Stimulated activated naive CD4-positive, alpha-beta T cell treated with Interleukin-2 at 50 U/mL for 16 hours (primary cell): ENCODE data around the gene TTC38.

ENCODE experiments used
- DNase-seq: peaks from one replicate; lab custom pipeline; 2025; lab: John Stamatoyannopoulos, UW

TTC38 gene

GRCh38 chr22:46278656-46279645, 11.1 kb downstream of the TTC38 start:
- DNase-seq: no peak

GRCh38 chr22:46280063-46280817, 12.4 kb downstream of the TTC38 start:
- DNase-seq: no peak

- DNase-seq: no peak
Measured at GRCh38 chr22:46280999-46281623, 13.3 kb downstream of the TTC38 start.

GRCh38 chr22:46281866-46282678, 14.3 kb downstream of the TTC38 start:
- DNase-seq: no peak

- DNase-seq: no peak
Measured at GRCh38 chr22:46286006-46286405, 18.2 kb downstream of the TTC38 start.

GRCh38 chr22:46286941-46287872, 19.4 kb downstream of the TTC38 start:
- DNase-seq: no peak

- DNase-seq: no peak
Measured at GRCh38 chr22:46287873-46288751, 20.3 kb downstream of the TTC38 start.

- DNase-seq: no peak
Measured at GRCh38 chr22:46288846-46289243, 21.0 kb downstream of the TTC38 start.

- DNase-seq: no peak
Measured at GRCh38 chr22:46289244-46289891, 21.6 kb downstream of the TTC38 start.

- no peak for DNase-seq
Measured at GRCh38 chr22:46290121-46290842, 22.5 kb downstream of the TTC38 start.

- no peak for DNase-seq
Measured at GRCh38 chr22:46290843-46291785, 23.3 kb downstream of the TTC38 start.

- DNase-seq: no peak
Measured at GRCh38 chr22:46292173-46292572, 24.4 kb downstream of the TTC38 start.

- no peak for DNase-seq
Measured at GRCh38 chr22:46292732-46293131, 24.9 kb downstream of the TTC38 start.

GRCh38 chr22:46293577-46294260, 25.9 kb downstream of the TTC38 start:
- no peak for DNase-seq

GRCh38 chr22:46294784-46295183, 27.0 kb downstream of the TTC38 start:
- DNase-seq: no peak

- DNase-seq: no peak
Measured at GRCh38 chr22:46295277-46295971, 27.6 kb downstream of the TTC38 start.
